ENCODE measurements around the gene LRRC9. TPM values are rescaled to one million over a fixed set of nuclear protein-coding genes. Genes with fewer than 3 reads are reported as not detected.

LRRC9 gene
- not detected for total RNA-seq

DNA sequence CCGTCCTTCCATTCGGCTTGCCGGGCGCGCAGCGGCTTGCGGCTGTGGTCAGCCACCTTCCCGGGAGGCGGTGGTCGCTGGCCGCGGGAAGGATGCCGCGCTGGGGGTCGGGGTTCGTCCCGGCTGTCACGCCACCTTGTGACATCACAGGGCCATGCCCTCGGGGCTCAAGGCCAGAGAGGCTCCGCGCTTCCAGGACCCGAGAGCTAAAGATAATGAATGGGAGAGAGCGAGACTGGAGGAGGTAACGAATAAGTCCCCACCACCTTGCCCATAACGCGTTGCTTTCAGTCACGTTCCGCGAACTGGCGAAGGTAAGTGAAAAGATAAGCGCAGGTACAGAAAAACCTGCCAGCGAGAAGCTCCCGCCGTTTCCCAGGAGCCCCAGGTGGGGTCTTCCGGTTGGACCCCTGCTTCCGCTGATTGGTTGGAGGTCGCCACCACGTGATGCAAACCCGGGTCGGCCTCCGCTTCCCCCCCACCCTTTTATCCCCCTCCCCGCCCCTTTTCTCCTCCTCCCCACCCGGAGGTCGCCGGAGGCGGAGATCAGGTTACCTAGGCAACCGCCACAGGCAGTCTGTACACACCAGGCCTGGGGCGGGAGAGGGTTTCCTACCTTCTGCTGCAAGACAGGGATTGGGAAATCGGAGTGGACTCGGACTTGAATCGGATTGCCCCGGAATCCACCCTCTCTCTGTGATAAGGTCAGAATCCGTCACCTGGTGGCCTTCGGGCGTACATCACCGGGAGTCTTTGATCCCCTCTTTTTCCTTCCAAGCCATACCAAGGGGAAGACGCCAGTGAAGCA, at the start of gene LRRC9:
Gene LRRC9, plus strand, starts transcription at position 575 of the 808 bp plus-strand sequence.
- Mint-ChIP-seq H3K4me1 (peaks cover 6% of the 10 kb centered on the region), H3K27me3 (peaks cover 34% of the 10 kb centered on the region), H3K4me3 (peak within 1 kb of the TSS; percentile 58), H3K9me3 (ENCODE audit: low read depth) (no peaks in the 10 kb centered on the region), H3K36me3 (ENCODE audit: low read depth) (no peaks in the 10 kb centered on the region), H3K27ac (no peak within 1 kb of the TSS)
- peak; percentile 23 for ATAC-seq
- intact Hi-C loops (cut with DNase I, micrococcal nuclease) = loop anchor here (2.0 to 5.0 kb wide), 2 partner anchors 287 kb away; no protein-coding TSS in a partner anchor
- DNase-seq = peak; percentile 25
- CTCF ChIA-PET = interaction anchor here (0.8 kb wide), 1 partner anchor 264 kb away, joined by 3 read pairs; no protein-coding TSS in a partner anchor
- POLR2A ChIA-PET = no interaction called here

DNA sequence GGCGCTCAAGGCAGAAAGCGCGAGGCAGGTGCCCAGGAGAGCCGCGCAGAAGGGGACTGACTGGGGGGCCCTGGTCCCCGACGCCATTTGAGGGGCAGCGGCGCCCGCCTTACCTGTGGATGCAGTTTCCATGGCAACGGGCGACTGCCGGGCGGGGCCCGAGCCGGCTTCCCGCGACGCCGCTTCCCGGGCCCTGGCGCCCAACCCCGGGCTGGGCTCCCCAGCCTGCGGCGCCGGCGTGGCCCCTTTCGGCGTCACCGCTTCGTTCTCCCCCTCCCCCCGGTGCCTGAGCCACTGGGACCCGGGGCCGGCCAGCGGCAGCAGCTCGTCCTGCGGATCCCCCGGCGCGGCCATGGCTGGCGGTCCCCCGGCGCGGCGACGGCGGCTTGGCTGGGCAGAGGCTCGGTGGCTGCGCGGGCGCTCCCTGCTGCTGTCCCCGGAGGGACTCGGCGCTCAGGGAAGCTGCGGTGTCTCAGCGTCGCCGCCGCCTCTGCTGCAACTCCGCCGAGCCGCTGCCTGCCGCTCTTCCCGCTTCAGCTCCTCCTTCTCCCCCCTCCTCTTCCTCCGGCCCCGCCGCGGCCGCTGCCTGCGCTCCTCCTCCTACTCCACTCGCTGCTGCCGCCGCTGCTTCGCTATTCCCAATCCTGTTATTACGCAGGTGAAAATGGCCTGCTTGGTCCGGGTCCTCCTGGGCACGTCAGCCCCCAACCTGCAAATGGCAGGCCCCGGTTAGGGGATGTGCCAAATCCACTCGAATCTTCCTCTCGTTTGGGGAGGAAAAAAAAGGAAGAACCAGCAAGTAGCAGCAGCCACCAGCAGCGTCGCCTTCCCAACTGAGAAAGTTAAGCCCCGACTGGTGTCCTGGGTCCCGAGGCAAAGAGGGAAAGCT, 49.4 kb upstream of the LRRC9 start, which contains the start of gene RTN1:
Gene RTN1, minus strand, starts transcription at position 500 of the 889 bp plus-strand sequence. Its CDS starts 146 bp downstream, at position 354.
- Mint-ChIP-seq H3K4me3 (peak within 1 kb of the TSS; percentile 72), H3K36me3 (ENCODE audit: low read depth) (no peaks in the 10 kb centered on the region), H3K27ac (no peak within 1 kb of the TSS), H3K4me1 (peaks cover 6% of the 10 kb centered on the region), H3K27me3 (peaks cover 41% of the 10 kb centered on the region), H3K9me3 (ENCODE audit: low read depth) (peaks cover 3% of the 10 kb centered on the region)
- peak; percentile 55 for DNase-seq
- intact Hi-C loops (cut with DNase I, micrococcal nuclease) = no loop called here
- ATAC-seq = peak; percentile 72
- ChIA-PET CTCF (interaction anchor here (0.9 to 1.0 kb wide), 2 partner anchors 132 to 363 kb away, joined by 4 to 5 read pairs; no protein-coding TSS in a partner anchor), POLR2A (no interaction called here)

DNA sequence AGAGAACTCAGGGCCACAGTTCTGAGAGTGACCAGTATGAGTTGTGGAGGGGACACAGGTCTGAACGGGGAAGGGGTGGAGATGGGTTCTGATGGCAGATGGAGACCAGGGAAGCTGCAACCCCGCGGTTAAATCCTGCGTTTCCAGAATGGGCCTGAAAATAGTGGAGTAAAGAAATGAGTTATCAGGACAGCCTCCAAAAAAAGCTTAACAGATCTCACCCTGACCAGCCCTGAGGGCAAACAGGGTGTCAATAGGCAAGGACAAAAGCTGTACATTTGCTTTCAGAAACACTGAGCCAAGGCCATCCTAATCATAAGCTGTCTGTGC, 48.8 kb upstream of the LRRC9 start:
- CTCF ChIA-PET = interaction anchor here (0.9 kb wide), 1 partner anchor 132 kb away, joined by 4 read pairs; no protein-coding TSS in a partner anchor
- H3K36me3 Mint-ChIP-seq (ENCODE audit: low read depth) = no peaks in the 10 kb centered on the region
- no peak overlapping the region for H3K27ac Mint-ChIP-seq
- ATAC-seq (no peak), DNase-seq (no peak)
- peak overlapping the region; percentile 72 for H3K4me3 Mint-ChIP-seq
- intact Hi-C loops (cut with DNase I, micrococcal nuclease) = no loop called here
- peaks cover 6% of the 10 kb centered on the region for H3K4me1 Mint-ChIP-seq
- peaks cover 3% of the 10 kb centered on the region for H3K9me3 Mint-ChIP-seq (ENCODE audit: low read depth)
- peaks cover 38% of the 10 kb centered on the region for H3K27me3 Mint-ChIP-seq
- POLR2A ChIA-PET = no interaction called here

DNA sequence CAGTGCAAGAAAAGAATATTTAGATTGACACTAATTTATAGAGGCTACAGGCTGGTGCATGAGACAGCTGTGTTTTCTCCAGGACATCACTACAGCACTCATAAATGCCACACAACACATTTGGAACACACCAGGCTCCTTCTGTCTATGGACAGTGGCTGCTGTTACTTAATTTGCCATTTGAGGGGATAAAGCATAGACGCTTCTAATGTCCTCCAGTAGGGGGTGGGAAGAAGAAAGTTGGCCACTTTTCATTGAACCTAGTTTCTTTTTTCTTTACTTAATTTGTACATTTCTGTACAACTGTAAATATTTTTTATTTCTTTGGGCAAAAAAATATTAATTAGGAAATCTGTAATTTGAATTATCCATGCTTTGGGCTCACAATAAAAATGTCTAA, 37.0 kb upstream of the LRRC9 start:
- intact Hi-C loops (cut with DNase I, micrococcal nuclease) = no loop called here
- DNase-seq = no peak
- Mint-ChIP-seq H3K9me3 (ENCODE audit: low read depth) (peaks cover 2% of the 10 kb centered on the region), H3K4me1 (no peaks in the 10 kb centered on the region), H3K4me3 (no peak overlapping the region), H3K36me3 (ENCODE audit: low read depth) (no peaks in the 10 kb centered on the region), H3K27ac (no peak overlapping the region), H3K27me3 (peaks cover 37% of the 10 kb centered on the region)
- ChIA-PET POLR2A (no interaction called here), CTCF (no interaction called here)
- ATAC-seq = no peak

DNA sequence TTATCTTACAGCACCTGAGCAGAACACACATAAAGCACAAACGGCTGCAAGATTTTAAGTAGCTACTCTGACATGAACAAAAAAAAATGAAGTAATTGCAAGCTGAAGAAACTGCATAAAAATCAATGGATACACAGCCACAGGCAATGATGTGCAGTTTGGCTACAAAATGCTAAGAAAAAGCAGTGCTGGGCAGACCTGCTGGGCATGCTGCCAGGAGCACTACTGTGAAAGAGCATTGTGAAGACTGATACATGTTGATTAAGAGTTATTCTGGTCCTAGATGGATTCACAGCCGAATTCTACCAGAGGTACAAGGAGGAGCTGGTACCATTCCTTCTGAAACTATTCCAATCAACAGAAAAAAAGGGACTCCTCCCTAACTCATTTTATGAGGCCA, 29.3 kb upstream of the LRRC9 start:
- ChIA-PET POLR2A (no interaction called here), CTCF (no interaction called here)
- H3K27me3 Mint-ChIP-seq = peaks cover 18% of the 10 kb centered on the region
- DNase-seq (no peak), ATAC-seq (no peak)
- H3K36me3 Mint-ChIP-seq (ENCODE audit: low read depth) = no peaks in the 10 kb centered on the region
- no peaks in the 10 kb centered on the region for H3K4me1 Mint-ChIP-seq
- no peaks in the 10 kb centered on the region for H3K9me3 Mint-ChIP-seq (ENCODE audit: low read depth)
- H3K4me3 Mint-ChIP-seq = no peak overlapping the region
- no peak overlapping the region for H3K27ac Mint-ChIP-seq
- intact Hi-C loops (cut with DNase I, micrococcal nuclease) = no loop called here

DNA sequence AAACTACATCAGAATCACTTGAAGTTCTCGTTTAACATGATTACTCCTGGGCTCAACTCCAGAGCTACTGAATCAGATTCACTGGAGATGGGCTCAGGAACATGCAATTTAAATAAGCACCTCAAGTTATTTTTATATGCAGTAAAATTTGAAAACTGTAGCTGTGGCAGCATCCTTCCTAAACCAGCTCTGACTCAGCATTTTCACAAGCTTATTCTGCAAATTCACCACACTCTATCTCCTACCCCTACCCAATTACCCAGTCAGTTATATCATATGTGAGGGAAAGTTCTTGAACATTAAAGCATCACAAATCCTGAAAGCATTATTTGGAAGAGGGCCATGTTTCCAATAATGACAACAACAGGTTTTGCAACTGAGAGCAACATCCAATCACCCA, 24.2 kb upstream of the LRRC9 start:
- POLR2A ChIA-PET = no interaction called here
- H3K4me1 Mint-ChIP-seq = no peaks in the 10 kb centered on the region
- no peak overlapping the region for H3K4me3 Mint-ChIP-seq
- ATAC-seq (no peak), DNase-seq (no peak)
- intact Hi-C loops (cut with DNase I, micrococcal nuclease) = no loop called here
- no peak overlapping the region for H3K27ac Mint-ChIP-seq
- no peaks in the 10 kb centered on the region for H3K36me3 Mint-ChIP-seq (ENCODE audit: low read depth)
- peaks cover 15% of the 10 kb centered on the region for H3K27me3 Mint-ChIP-seq
- no peaks in the 10 kb centered on the region for H3K9me3 Mint-ChIP-seq (ENCODE audit: low read depth)
- CTCF ChIA-PET = interaction anchor here (1.0 kb wide), 1 partner anchor 11 kb away, joined by 3 read pairs; no protein-coding TSS in a partner anchor

DNA sequence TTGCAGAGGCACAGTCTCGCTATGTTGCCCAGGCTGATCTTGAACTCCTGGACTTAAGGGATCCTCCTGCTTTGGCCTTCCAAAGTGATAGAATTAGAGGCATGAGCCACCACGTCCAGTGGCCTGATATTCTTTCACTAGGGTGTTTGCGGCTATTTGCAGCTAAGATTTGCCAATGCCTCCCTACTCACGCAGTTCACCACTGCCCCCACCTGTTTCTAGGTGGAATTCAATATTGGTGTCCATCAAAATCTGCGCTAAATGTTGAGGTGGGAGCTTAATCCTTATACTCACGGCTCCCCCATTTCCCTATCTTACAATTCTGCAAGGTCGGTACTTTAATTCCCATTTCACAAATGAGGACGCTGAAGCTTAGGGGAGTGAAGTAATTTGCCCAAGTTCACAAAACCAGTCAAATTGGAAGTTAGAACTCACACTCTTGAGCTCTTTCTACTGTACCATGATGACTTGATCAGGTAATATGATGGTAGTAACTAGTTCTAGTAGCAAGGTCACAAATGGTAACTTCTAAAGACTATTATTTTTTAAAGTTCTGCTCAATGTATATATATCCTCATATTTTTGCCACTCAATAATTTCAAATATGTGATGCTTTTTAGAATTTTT, 22.1 kb upstream of the LRRC9 start:
- Mint-ChIP-seq H3K36me3 (ENCODE audit: low read depth) (no peaks in the 10 kb centered on the region), H3K4me1 (no peaks in the 10 kb centered on the region), H3K4me3 (no peak overlapping the region), H3K9me3 (ENCODE audit: low read depth) (no peaks in the 10 kb centered on the region), H3K27ac (no peak overlapping the region), H3K27me3 (peaks cover 16% of the 10 kb centered on the region)
- DNase-seq (peak; percentile 16), ATAC-seq (no peak)
- POLR2A ChIA-PET = no interaction called here
- intact Hi-C loops (cut with DNase I, micrococcal nuclease) = no loop called here
- CTCF ChIA-PET = interaction anchor here (0.7 to 1.6 kb wide), 5 partner anchors 21 to 321 kb away, joined by 3 to 5 read pairs (median 4); no protein-coding TSS in a partner anchor

DNA sequence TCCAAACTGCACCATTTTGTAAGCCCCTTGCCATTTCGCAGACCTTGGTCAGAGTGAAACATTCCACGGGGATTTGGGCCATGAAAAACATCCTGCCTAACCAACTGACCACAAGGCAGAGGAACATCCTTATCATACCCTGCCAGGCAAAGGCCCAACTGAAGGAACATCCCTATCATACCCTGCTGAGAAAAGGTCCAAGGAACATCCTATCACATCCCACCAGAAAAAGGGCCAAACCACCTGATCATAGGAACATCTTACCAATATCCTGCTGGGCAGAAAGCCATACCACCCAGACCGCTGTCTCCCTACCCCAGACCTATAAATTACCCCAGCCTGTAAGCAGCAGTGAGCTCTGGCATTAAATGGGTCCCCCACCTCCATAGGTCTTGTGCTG, 19.4 kb upstream of the LRRC9 start:
- H3K4me3 Mint-ChIP-seq = no peak overlapping the region
- H3K36me3 Mint-ChIP-seq (ENCODE audit: low read depth) = no peaks in the 10 kb centered on the region
- no peaks in the 10 kb centered on the region for H3K4me1 Mint-ChIP-seq
- H3K9me3 Mint-ChIP-seq (ENCODE audit: low read depth) = no peaks in the 10 kb centered on the region
- intact Hi-C loops (cut with DNase I, micrococcal nuclease) = no loop called here
- H3K27me3 Mint-ChIP-seq = peaks cover 16% of the 10 kb centered on the region
- ATAC-seq (no peak), DNase-seq (no peak)
- H3K27ac Mint-ChIP-seq = no peak overlapping the region
- ChIA-PET POLR2A (no interaction called here), CTCF (interaction anchor here (0.8 kb wide), 1 partner anchor 409 kb away, joined by 3 read pairs; no protein-coding TSS in a partner anchor)

DNA sequence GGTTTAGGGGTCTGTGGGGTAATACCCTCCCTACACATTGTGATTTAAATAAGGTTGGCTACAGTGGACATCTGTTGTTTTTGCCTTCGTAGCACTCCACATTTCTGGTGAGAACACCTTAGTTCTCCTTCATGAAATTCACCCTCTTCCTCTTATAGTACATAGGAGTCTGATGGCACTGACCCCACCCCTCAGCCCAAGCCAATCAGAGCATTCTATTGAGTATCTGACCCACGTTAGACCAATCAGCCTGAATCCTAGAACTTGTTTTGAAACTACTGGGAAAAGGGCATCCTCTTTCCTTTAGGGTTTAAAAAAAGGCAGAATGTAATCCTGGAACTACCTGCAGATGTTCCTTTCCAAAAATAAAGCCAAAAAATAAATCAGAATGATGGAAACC, 15.8 kb upstream of the LRRC9 start:
- intact Hi-C loops (cut with DNase I, micrococcal nuclease) = no loop called here
- ATAC-seq (no peak), DNase-seq (no peak)
- no peak overlapping the region for H3K4me3 Mint-ChIP-seq
- no peaks in the 10 kb centered on the region for H3K36me3 Mint-ChIP-seq (ENCODE audit: low read depth)
- no peaks in the 10 kb centered on the region for H3K4me1 Mint-ChIP-seq
- H3K27me3 Mint-ChIP-seq = peaks cover 15% of the 10 kb centered on the region
- no peaks in the 10 kb centered on the region for H3K9me3 Mint-ChIP-seq (ENCODE audit: low read depth)
- ChIA-PET CTCF (no interaction called here), POLR2A (no interaction called here)
- H3K27ac Mint-ChIP-seq = no peak overlapping the region

DNA sequence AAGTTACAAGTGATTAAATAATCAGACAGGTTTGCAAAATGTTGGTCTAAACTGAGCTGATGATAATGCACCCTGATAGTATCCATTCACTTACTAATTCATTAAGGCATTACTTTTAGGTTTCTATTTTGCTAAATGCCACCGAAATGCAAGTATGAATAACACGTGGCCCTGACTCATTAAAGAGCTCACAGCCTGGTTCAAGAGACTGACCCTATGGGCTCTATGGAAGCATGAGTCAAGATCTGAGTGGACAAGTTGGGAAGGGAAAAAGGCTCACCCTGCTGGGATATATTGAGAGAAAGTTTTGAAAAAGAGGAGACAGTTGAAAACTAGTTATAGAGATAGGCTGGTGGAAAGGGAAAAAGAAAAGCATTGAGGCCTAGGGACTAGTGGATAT, 14.8 kb upstream of the LRRC9 start:
- H3K36me3 Mint-ChIP-seq (ENCODE audit: low read depth) = no peaks in the 10 kb centered on the region
- intact Hi-C loops (cut with DNase I, micrococcal nuclease) = no loop called here
- H3K4me1 Mint-ChIP-seq = no peaks in the 10 kb centered on the region
- H3K27me3 Mint-ChIP-seq = peaks cover 19% of the 10 kb centered on the region
- no peak overlapping the region for H3K4me3 Mint-ChIP-seq
- CTCF ChIA-PET = interaction anchor here (1.8 kb wide), 1 partner anchor 61 kb away, joined by 3 read pairs; no protein-coding TSS in a partner anchor
- ATAC-seq (no peak), DNase-seq (no peak)
- no peak overlapping the region for H3K27ac Mint-ChIP-seq
- POLR2A ChIA-PET = no interaction called here
- H3K9me3 Mint-ChIP-seq (ENCODE audit: low read depth) = no peaks in the 10 kb centered on the region

DNA sequence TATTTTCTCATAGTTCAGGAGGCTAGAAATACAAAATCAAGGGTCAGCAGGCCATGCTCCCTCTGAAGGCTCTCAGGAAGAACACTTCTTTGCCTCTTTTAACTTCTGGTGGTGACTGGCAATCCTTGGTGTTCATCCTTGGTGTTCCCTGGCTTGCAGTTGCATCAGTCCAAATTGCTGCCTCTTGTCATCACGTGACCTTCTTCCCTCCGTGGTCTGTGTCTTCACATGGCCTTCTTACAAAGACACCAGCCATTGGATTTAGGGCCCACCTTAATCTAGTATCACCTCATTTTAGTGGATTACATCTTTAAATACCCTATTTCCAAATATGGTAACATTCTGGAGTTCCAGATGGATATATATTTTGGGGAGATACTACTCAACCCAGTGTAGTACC, 7.5 kb upstream of the LRRC9 start:
- Mint-ChIP-seq H3K36me3 (ENCODE audit: low read depth) (no peaks in the 10 kb centered on the region), H3K27ac (no peak overlapping the region), H3K9me3 (ENCODE audit: low read depth) (no peaks in the 10 kb centered on the region), H3K27me3 (peaks cover 29% of the 10 kb centered on the region), H3K4me1 (no peaks in the 10 kb centered on the region), H3K4me3 (no peak overlapping the region)
- ChIA-PET CTCF (interaction anchor here (1.0 kb wide), 1 partner anchor 10 kb away, joined by 3 read pairs; no protein-coding TSS in a partner anchor), POLR2A (no interaction called here)
- intact Hi-C loops (cut with DNase I, micrococcal nuclease) = no loop called here
- DNase-seq = no peak
- no peak for ATAC-seq

Measured in activated CD4-positive, alpha-beta T cell treated with anti-CD3 and anti-CD28 coated beads for 36 hours (primary cell).